ENCODE data around the gene OR2C3.
"Not testable (repeated sequence)": the region's sequence is repeated elsewhere in the genome, so short reads cannot be mapped to it uniquely, and the experiment has no call there.

Gene OR2C3

GRCh38 chr1:247529771-247530355 lies 6.4 kb downstream of the OR2C3 start:
- Histone ChIP-seq H3K27ac (ENCODE audit: extremely low read depth, low read depth, low read length) (no peak overlapping the region), H3K4me3 (ENCODE audit: low read depth, low read length) (no peak overlapping the region), H3K9me3 (ENCODE audit: control insufficient read depth, insufficient read depth, low read depth, low read length) (no peaks in the 10 kb centered on the region), H3K36me3 (ENCODE audit: control insufficient read depth in 2 of 2, insufficient read depth in 1 of 2, low read length in 2 of 2) (no peaks in the 10 kb centered on the region), H3K4me1 (ENCODE audit: control insufficient read depth, insufficient read depth, low read length) (no peaks in the 10 kb centered on the region)
- POLR2A ChIA-PET = no interaction called here
- TF ChIP-seq PRDM2 (tag by site-specific recombination; IDR thresholded peaks at IDR 0.05; ENCODE audit: borderline replicate concordance) = no peak
- no peak for TF ChIP-seq BCL6B (tag by site-specific recombination; IDR thresholded peaks at IDR 0.05)
- no peak for TF ChIP-seq ZNF585B (tag by site-specific recombination; IDR thresholded peaks at IDR 0.05)
- TF ChIP-seq KLF9 (tag by site-specific recombination; IDR thresholded peaks at IDR 0.05; ENCODE audit: low read depth) = no peak
- TF ChIP-seq ZNF707 (tag by site-specific recombination; IDR thresholded peaks at IDR 0.05) = no peak
- TF ChIP-seq ZNF157 (tag by site-specific recombination; IDR thresholded peaks at IDR 0.05) = no peak
- TF ChIP-seq REPIN1 (tag by site-specific recombination; IDR thresholded peaks at IDR 0.05; ENCODE audit: low read depth) = no peak
- no peak for TF ChIP-seq ZNF335 (tag by site-specific recombination; conservative IDR thresholded peaks at IDR 0.05)
- no peak for TF ChIP-seq ZNF324 (tag by site-specific recombination; IDR thresholded peaks at IDR 0.05)
- no peak for TF ChIP-seq ZNF596 (tag by site-specific recombination; IDR thresholded peaks at IDR 0.05)
- no peak for TF ChIP-seq ZNF555 (tag by site-specific recombination; conservative IDR thresholded peaks at IDR 0.05)
- TF ChIP-seq ZNF660 (tag by site-specific recombination; IDR thresholded peaks at IDR 0.05) = no peak
- CTCF ChIA-PET = no interaction called here

- no peak for TF ChIP-seq ZNF707 (tag by site-specific recombination; IDR thresholded peaks at IDR 0.05)
- POLR2A ChIA-PET = no interaction called here
Observed at GRCh38 chr1:247528812-247529474, 7.3 kb downstream of the OR2C3 start.

GRCh38 chr1:247521886-247522285 lies 14.4 kb downstream of the OR2C3 start:
- H3K36me3 ChIP-seq (ENCODE audit: control insufficient read depth in 2 of 2, insufficient read depth in 1 of 2, low read length in 2 of 2); H3K9me3 ChIP-seq (ENCODE audit: control insufficient read depth, insufficient read depth, low read depth, low read length); POLR2A ChIA-PET; H3K4me3 ChIP-seq (ENCODE audit: low read depth, low read length); CTCF ChIA-PET; H3K4me1 ChIP-seq (ENCODE audit: control insufficient read depth, insufficient read depth, low read length); H3K27ac ChIP-seq (ENCODE audit: extremely low read depth, low read depth, low read length): not testable (repeated sequence)

More at GRCh38 chr1:247528812-247529474, 7.3 kb downstream of the OR2C3 start:
- no peak overlapping the region for H3K27ac ChIP-seq (ENCODE audit: extremely low read depth, low read depth, low read length)
- H3K36me3 ChIP-seq (ENCODE audit: control insufficient read depth in 2 of 2, insufficient read depth in 1 of 2, low read length in 2 of 2) = no peaks in the 10 kb centered on the region
- H3K4me3 ChIP-seq (ENCODE audit: low read depth, low read length) = no peak overlapping the region
- CTCF ChIA-PET = no interaction called here
- no peaks in the 10 kb centered on the region for H3K9me3 ChIP-seq (ENCODE audit: control insufficient read depth, insufficient read depth, low read depth, low read length)
- no peaks in the 10 kb centered on the region for H3K4me1 ChIP-seq (ENCODE audit: control insufficient read depth, insufficient read depth, low read length)

All from HEK293 (cell line).